ENCODE results near the gene PPT2.
A peak's percentile ranks its signal among the peaks of the same experiment; 100 is the strongest.

Gene PPT2

GRCh38 chr6:32189069-32189741 lies 35.3 kb downstream of the PPT2 start:
- no peak for TF ChIP-seq CTCF (IDR thresholded peaks at IDR 0.05; ENCODE audit: borderline replicate concordance, control extremely low read depth, extremely low read depth, insufficient read depth, missing control alignments)
- in situ Hi-C loops (cut with MboI; ENCODE audit: low sequenced_read_pairs, unreplicated experiment): no loop called here
- DNase-seq (ENCODE audit: low spot score): no peak

GRCh38 chr6:32189742-32190053 lies 35.8 kb downstream of the PPT2 start:
- DNase-seq (ENCODE audit: low spot score): no peak
- in situ Hi-C loops (cut with MboI; ENCODE audit: low sequenced_read_pairs, unreplicated experiment): no loop called here
- no peak for TF ChIP-seq CTCF (IDR thresholded peaks at IDR 0.05; ENCODE audit: borderline replicate concordance, control extremely low read depth, extremely low read depth, insufficient read depth, missing control alignments)

GRCh38 chr6:32190054-32190851 lies 36.3 kb downstream of the PPT2 start, which contains the start of gene PBX2:
Gene PBX2 (minus strand): TSS chr6:32190202. CDS start chr6:32189915, 287 bp downstream.
- in situ Hi-C loops (cut with MboI; ENCODE audit: low sequenced_read_pairs, unreplicated experiment): no loop called here
- DNase-seq (ENCODE audit: low spot score): peak; percentile 89
- TF ChIP-seq CTCF (IDR thresholded peaks at IDR 0.05; ENCODE audit: borderline replicate concordance, control extremely low read depth, extremely low read depth, insufficient read depth, missing control alignments): peak; percentile 5

DNA sequence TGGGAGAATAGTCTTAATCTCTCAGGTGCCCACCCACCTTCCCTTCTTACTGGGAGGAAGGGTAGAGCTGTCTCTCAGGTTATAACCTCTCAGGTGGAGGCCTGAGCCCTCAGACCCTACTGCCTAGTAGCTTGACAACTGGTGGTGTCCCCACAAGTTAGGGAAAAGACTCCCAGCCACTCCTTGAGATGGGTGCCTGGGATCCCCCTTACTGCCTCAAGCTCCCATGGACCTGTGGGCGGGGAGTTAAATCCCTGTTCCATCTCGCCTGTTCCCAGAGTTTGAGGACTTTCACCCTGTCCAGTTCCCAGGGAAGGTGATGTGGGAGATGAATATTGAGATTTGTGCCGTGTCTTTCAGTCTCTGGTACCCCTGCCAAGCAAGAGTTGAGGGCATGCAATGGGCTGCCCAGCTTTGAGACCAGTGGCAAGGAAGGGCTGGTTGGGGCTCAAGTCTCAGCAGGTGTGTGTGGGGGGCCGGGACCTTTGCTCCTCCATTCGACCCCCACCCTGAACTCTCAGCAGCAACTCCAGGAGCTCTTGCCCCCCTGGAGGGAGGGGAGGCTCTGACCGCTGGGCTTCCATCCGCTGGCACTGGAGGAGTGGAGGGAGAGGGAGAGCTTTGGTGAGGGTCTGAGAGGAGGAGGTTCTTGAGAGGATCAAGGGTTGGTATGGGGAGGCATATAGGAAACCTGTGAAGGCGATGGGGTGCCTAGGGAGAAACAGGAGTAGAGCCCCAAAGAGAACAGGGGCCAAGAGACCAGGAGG lies 37.2 kb downstream of the PPT2 start:
- in situ Hi-C loops (cut with MboI; ENCODE audit: low sequenced_read_pairs, unreplicated experiment): no loop called here
- no peak for TF ChIP-seq CTCF (IDR thresholded peaks at IDR 0.05; ENCODE audit: borderline replicate concordance, control extremely low read depth, extremely low read depth, insufficient read depth, missing control alignments)

DNA sequence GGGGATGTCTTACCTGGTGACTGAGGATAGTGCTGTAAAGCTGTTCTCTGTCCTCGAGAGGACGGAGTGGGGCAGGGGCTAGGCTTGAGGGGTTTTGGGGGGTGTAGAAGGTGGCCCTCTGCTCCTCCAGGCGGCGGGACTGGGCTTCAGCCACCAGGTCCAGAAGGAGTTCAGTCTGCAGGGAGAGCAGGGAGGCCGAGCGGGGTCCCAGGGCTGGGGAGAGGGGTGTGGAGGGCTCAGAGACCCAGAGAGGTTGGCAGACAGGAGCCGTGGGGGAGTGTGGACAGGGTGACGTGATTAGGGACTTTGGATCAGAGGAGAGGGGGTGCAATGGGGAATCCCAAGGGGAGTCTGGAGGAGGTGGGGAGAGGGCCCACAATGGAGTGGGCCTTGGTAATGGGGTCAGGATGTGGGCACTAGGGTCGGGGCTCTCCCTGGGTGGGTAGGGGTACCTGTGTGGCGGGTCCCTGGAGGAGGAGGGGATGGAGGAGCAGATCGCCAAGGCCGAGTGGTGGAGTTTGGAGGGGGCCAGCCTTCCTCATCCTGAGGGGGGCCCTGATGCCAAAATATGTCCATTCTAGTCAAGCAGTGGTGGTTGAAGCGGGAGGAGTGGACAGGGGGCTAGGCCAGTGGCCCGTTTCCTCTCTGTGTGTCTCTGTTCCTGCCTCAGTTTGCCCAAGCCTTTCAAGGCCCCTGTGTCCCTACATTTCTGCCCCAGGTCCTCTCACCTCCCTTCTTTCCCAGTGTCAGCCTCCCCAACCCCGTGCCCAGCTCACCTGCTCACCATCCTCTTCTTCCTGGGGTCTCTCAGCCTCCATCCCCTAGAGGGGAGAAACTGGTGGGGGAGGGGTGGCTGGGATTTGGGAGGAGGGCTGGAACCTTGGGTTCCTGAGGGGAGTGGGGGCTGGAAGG lies 38.0 kb downstream of the PPT2 start:
- in situ Hi-C loops (cut with MboI; ENCODE audit: low sequenced_read_pairs, unreplicated experiment): no loop called here
- DNase-seq (ENCODE audit: low spot score): no peak
- no peak for TF ChIP-seq CTCF (IDR thresholded peaks at IDR 0.05; ENCODE audit: borderline replicate concordance, control extremely low read depth, extremely low read depth, insufficient read depth, missing control alignments)

More for the DNA sequence above, 37.2 kb downstream of the PPT2 start:
- no peak for DNase-seq (ENCODE audit: low spot score)

Measured in GM13976 (cell line).